ENCODE measurements around the gene ZNF484.
"Not testable (repeated sequence)": the region's sequence is repeated elsewhere in the genome, so short reads cannot be mapped to it uniquely, and the experiment has no call there.

The ZNF484 gene

GRCh38 chr9:92864152-92864551 lies 13.7 kb downstream of the ZNF484 start:
- H3K27me3 ChIP-seq (replicated peaks): no peaks in the 10 kb centered on the region
- TF ChIP-seq CTCF (IDR thresholded peaks at IDR 0.05; ENCODE audit: low read depth, low read length, missing control alignments): no peak
- no peak overlapping the region for H3K4me3 ChIP-seq (ENCODE audit: low read depth, low read length)
- no peak overlapping the region for H3K27ac ChIP-seq
- no peak for DNase-seq
- H3K36me3 ChIP-seq (replicated peaks): no peaks in the 10 kb centered on the region
- in situ Hi-C loops (cut with HindIII; ENCODE audit: low pct_ligation_motif_present, low sequenced_read_pairs): no loop called here

- Histone ChIP-seq H3K27ac (no peak overlapping the region), H3K36me3 (replicated peaks) (peaks cover 4% of the 10 kb centered on the region), H3K27me3 (replicated peaks) (no peaks in the 10 kb centered on the region), H3K4me3 (ENCODE audit: low read depth, low read length) (no peak overlapping the region)
- no peak for TF ChIP-seq CTCF (IDR thresholded peaks at IDR 0.05; ENCODE audit: low read depth, low read length, missing control alignments)
- in situ Hi-C loops (cut with HindIII; ENCODE audit: low pct_ligation_motif_present, low sequenced_read_pairs): no loop called here
- DNase-seq: no peak
Measured at GRCh38 chr9:92860867-92861266, 17.0 kb downstream of the ZNF484 start.

GRCh38 chr9:92857236-92857635 lies 20.6 kb downstream of the ZNF484 start:
- no peak for TF ChIP-seq CTCF (IDR thresholded peaks at IDR 0.05; ENCODE audit: low read depth, low read length, missing control alignments)
- H3K36me3 ChIP-seq (replicated peaks): peaks cover 30% of the 10 kb centered on the region
- no peak overlapping the region for H3K27ac ChIP-seq
- H3K4me3 ChIP-seq (ENCODE audit: low read depth, low read length): no peak overlapping the region
- in situ Hi-C loops (cut with HindIII; ENCODE audit: low pct_ligation_motif_present, low sequenced_read_pairs): no loop called here
- no peaks in the 10 kb centered on the region for H3K27me3 ChIP-seq (replicated peaks)
- DNase-seq: no peak

GRCh38 chr9:92853716-92854115 lies 24.1 kb downstream of the ZNF484 start:
- Histone ChIP-seq H3K4me3 (ENCODE audit: low read depth, low read length) (no peak overlapping the region), H3K27ac (no peak overlapping the region), H3K36me3 (replicated peaks) (peaks cover 51% of the 10 kb centered on the region), H3K27me3 (replicated peaks) (no peaks in the 10 kb centered on the region)
- TF ChIP-seq CTCF (IDR thresholded peaks at IDR 0.05; ENCODE audit: low read depth, low read length, missing control alignments): no peak
- in situ Hi-C loops (cut with HindIII; ENCODE audit: low pct_ligation_motif_present, low sequenced_read_pairs): no loop called here
- no peak for DNase-seq

- in situ Hi-C loops (cut with HindIII; ENCODE audit: low pct_ligation_motif_present, low sequenced_read_pairs): no loop called here
- H3K27me3 ChIP-seq (replicated peaks): no peaks in the 10 kb centered on the region
- no peak for DNase-seq
- no peak for TF ChIP-seq CTCF (IDR thresholded peaks at IDR 0.05; ENCODE audit: low read depth, low read length, missing control alignments)
- H3K4me3 ChIP-seq (ENCODE audit: low read depth, low read length): no peak overlapping the region
- H3K27ac ChIP-seq: no peak overlapping the region
- peaks cover 75% of the 10 kb centered on the region for H3K36me3 ChIP-seq (replicated peaks)
Measured at GRCh38 chr9:92850898-92851297, 26.9 kb downstream of the ZNF484 start.

- H3K4me3 ChIP-seq (ENCODE audit: low read depth, low read length); H3K27ac ChIP-seq; in situ Hi-C loops (cut with HindIII; ENCODE audit: low pct_ligation_motif_present, low sequenced_read_pairs); DNase-seq; H3K27me3 ChIP-seq (replicated peaks): not testable (repeated sequence)
- H3K36me3 ChIP-seq (replicated peaks): peaks cover 59% of the 10 kb centered on the region
Measured at GRCh38 chr9:92848740-92849139, 29.1 kb downstream of the ZNF484 start.

All from brain microvascular endothelial cell (primary cell).